GM23338 (cell line): ENCODE measurements around the gene FAM168A. TPM values are rescaled to one million over a fixed set of nuclear protein-coding genes. Genes with fewer than 3 reads are reported as not detected.
"Not testable (repeated sequence)": the region's sequence is repeated elsewhere in the genome, so short reads cannot be mapped to it uniquely, and the experiment has no call there.

Experiments used
- ATAC-seq: fragments of 200-7000 bp; cut with Tn5 transposase; 3 replicates; pipeline ENCODE4 v1.9.1; 2020
- DNase-seq: peaks from one replicate; pipeline ENCODE4 v3.0.0-alpha.2; 2015; ENCODE audit warnings: low spot score
- H2AFZ ChIP-seq: fragments of 200-600 bp; sonication (generic); 2 replicates; pipeline ENCODE4 v1.8.0; 2016; ENCODE audit warnings: antibody characterized with exemption, mild to moderate bottlenecking, moderate library complexity
- H3F3A ChIP-seq: fragments of 200-600 bp; sonication (generic); replicated peaks from 2 replicates; pipeline ENCODE4 v1.8.0; 2017; ENCODE audit warnings: antibody characterized with exemption, mixed run types, low read depth
- H3K27ac ChIP-seq: fragments of 200-600 bp; sonication (generic); 2 replicates; pipeline ENCODE4 v1.6.1; 2016; ENCODE audit warnings: low read depth
- H3K27me3 ChIP-seq: fragments of 200-600 bp; sonication (generic); 2 replicates; pipeline ENCODE4 v1.8.0; 2016; ENCODE audit warnings: mild to moderate bottlenecking, mixed run types, moderate library complexity; ENCODE audit not compliant: insufficient read depth
- H3K36me3 ChIP-seq: fragments of 200-600 bp; sonication (generic); 2 replicates; pipeline ENCODE4 v1.8.0; 2016; ENCODE audit warnings: mild to moderate bottlenecking; ENCODE audit not compliant: insufficient read depth
- H3K4me1 ChIP-seq: fragments of 200-600 bp; sonication (generic); 2 replicates; pipeline ENCODE4 v1.8.0; 2016; ENCODE audit warnings: mild to moderate bottlenecking, moderate library complexity; ENCODE audit not compliant: insufficient read depth
- H3K4me2 ChIP-seq: fragments of 200-600 bp; sonication (generic); 2 replicates; pipeline ENCODE4 v1.7.1; 2017; ENCODE audit warnings: mixed run types
- H3K4me3 ChIP-seq: fragments of 200-600 bp; sonication (generic); 2 replicates; pipeline ENCODE4 v1.6.1; 2016; ENCODE audit warnings: mixed run types
- H3K79me2 ChIP-seq: fragments of 200-600 bp; sonication (generic); replicated peaks from 2 replicates; pipeline ENCODE4 v1.8.0; 2017; ENCODE audit warnings: mild to moderate bottlenecking; ENCODE audit not compliant: insufficient read depth
- H3K9me2 ChIP-seq: fragments of 200-600 bp; sonication (generic); 2 replicates; pipeline ENCODE4 v1.8.0; 2017; ENCODE audit not compliant: insufficient read depth
- H4K20me1 ChIP-seq: fragments of 200-600 bp; sonication (generic); replicated peaks from 2 replicates; pipeline ENCODE4 v1.8.0; 2017; ENCODE audit warnings: mild to moderate bottlenecking; ENCODE audit not compliant: insufficient read depth
- H3K27ac Mint-ChIP-seq: 2 replicates; pipeline ENCODE4 v1.8.0; 2020; ENCODE audit warnings: inconsistent platforms, mild to moderate bottlenecking, moderate library complexity, mixed read lengths
- H3K27me3 Mint-ChIP-seq: 3 replicates; pipeline ENCODE4 v1.8.0; 2022; ENCODE audit warnings: low read depth, mild to moderate bottlenecking, moderate library complexity, mixed read lengths, inconsistent platforms; ENCODE audit not compliant: insufficient read depth, poor library complexity
- H3K36me3 Mint-ChIP-seq: 3 replicates; pipeline ENCODE4 v1.8.0; 2021; ENCODE audit warnings: low read depth, mild to moderate bottlenecking, inconsistent platforms, moderate library complexity, mixed read lengths
- H3K4me1 Mint-ChIP-seq: 3 replicates; pipeline ENCODE4 v1.8.0; 2020; ENCODE audit warnings: mild to moderate bottlenecking, inconsistent platforms, mixed read lengths
- H3K4me3 Mint-ChIP-seq: 3 replicates; pipeline ENCODE4 v1.8.0; 2021; ENCODE audit warnings: moderate library complexity, mild to moderate bottlenecking, inconsistent platforms, mixed read lengths
- H3K9me3 Mint-ChIP-seq: 3 replicates; pipeline ENCODE4 v1.8.0; 2020; ENCODE audit warnings: moderate library complexity, mild to moderate bottlenecking, inconsistent platforms, mixed read lengths
- CREB1 ChIP-seq: fragments of 250-450 bp; sonication (Bioruptor Pico); IDR thresholded peaks from 2 replicates; pipeline ENCODE4 v1.5.0; 2020; ENCODE audit warnings: low read depth, mild to moderate bottlenecking, moderate library complexity
- EZH2 ChIP-seq: fragments of 200-600 bp; sonication (generic); IDR thresholded peaks from one replicate; pipeline ENCODE4 v1.8.0; 2017; ENCODE audit warnings: antibody characterized with exemption, mild to moderate bottlenecking, low read depth; ENCODE audit not compliant: unreplicated experiment
- EZH2phosphoT487 ChIP-seq: fragments of 200-600 bp; sonication (generic); IDR thresholded peaks from one replicate; pipeline ENCODE4 v1.8.1; 2018; ENCODE audit warnings: antibody characterized with exemption; ENCODE audit not compliant: unreplicated experiment
- NANOG ChIP-seq: IDR thresholded peaks from 2 replicates; pipeline ENCODE4 v1.6.1; 2016; ENCODE audit warnings: antibody characterized with exemption, borderline replicate concordance
- STAT1 ChIP-seq: IDR thresholded peaks from one replicate; pipeline ENCODE4 v1.6.1; 2016; ENCODE audit warnings: antibody characterized with exemption; ENCODE audit not compliant: unreplicated experiment
- polyA plus RNA-seq: library from polyadenylated mRNA; unstranded; fragments of >200 nt; fragmentation: Nextera tagmentation; extraction: Ambion mirVana; gene quantifications from 2 replicates; pipeline ENCODE4 v1.2.1, GENCODE V29; 2016
- total RNA-seq: library from RNA; depleted of rRNA; stranded (reverse); fragments of >200 nt; shearing (Covaris generic); gene quantifications from 2 replicates; pipeline ENCODE4 v1.2.3, GENCODE V29; 2014
- TF ChIP-seq, protein P1 (sequence below): fragments of 250-450 bp; sonication (Bioruptor Pico); IDR thresholded peaks from 2 replicates; pipeline ENCODE4 v1.5.0; 2020; ENCODE audit warnings: mild to moderate bottlenecking, moderate library complexity
- TF ChIP-seq, protein P2 (sequence below): IDR thresholded peaks from one replicate; pipeline ENCODE4 v1.6.1; 2018; ENCODE audit warnings: antibody characterized with exemption; ENCODE audit not compliant: unreplicated experiment
- TF ChIP-seq, protein P3 (sequence below): IDR thresholded peaks from 2 replicates; pipeline ENCODE4 v1.6.1; 2016; ENCODE audit warnings: antibody characterized with exemption

The FAM168A gene
- total and polyA plus RNA-seq, 2 experiments from 2014 or later: 8.0 to 20.3 TPM

DNA sequence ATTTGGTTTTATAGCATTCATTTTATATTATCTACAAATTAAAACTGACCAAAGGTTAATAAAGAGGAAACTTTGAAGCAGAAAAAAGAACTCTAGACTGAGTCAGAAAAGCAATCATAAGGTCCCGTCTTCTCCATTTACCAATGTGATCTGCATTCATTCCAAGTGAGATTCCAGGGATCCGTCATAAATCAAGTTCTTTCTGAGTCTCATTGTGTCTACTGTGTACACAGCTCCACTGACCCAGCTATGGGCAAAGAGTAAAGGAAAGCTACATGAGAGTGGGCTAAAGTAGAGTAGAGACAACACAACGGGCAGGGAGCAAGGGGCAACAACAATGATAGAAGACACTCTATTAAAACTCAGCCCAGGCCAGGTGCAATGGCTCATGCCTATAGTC lies 15.3 kb downstream of the FAM168A start (continued):
- TF ChIP-seq, protein P1, sequence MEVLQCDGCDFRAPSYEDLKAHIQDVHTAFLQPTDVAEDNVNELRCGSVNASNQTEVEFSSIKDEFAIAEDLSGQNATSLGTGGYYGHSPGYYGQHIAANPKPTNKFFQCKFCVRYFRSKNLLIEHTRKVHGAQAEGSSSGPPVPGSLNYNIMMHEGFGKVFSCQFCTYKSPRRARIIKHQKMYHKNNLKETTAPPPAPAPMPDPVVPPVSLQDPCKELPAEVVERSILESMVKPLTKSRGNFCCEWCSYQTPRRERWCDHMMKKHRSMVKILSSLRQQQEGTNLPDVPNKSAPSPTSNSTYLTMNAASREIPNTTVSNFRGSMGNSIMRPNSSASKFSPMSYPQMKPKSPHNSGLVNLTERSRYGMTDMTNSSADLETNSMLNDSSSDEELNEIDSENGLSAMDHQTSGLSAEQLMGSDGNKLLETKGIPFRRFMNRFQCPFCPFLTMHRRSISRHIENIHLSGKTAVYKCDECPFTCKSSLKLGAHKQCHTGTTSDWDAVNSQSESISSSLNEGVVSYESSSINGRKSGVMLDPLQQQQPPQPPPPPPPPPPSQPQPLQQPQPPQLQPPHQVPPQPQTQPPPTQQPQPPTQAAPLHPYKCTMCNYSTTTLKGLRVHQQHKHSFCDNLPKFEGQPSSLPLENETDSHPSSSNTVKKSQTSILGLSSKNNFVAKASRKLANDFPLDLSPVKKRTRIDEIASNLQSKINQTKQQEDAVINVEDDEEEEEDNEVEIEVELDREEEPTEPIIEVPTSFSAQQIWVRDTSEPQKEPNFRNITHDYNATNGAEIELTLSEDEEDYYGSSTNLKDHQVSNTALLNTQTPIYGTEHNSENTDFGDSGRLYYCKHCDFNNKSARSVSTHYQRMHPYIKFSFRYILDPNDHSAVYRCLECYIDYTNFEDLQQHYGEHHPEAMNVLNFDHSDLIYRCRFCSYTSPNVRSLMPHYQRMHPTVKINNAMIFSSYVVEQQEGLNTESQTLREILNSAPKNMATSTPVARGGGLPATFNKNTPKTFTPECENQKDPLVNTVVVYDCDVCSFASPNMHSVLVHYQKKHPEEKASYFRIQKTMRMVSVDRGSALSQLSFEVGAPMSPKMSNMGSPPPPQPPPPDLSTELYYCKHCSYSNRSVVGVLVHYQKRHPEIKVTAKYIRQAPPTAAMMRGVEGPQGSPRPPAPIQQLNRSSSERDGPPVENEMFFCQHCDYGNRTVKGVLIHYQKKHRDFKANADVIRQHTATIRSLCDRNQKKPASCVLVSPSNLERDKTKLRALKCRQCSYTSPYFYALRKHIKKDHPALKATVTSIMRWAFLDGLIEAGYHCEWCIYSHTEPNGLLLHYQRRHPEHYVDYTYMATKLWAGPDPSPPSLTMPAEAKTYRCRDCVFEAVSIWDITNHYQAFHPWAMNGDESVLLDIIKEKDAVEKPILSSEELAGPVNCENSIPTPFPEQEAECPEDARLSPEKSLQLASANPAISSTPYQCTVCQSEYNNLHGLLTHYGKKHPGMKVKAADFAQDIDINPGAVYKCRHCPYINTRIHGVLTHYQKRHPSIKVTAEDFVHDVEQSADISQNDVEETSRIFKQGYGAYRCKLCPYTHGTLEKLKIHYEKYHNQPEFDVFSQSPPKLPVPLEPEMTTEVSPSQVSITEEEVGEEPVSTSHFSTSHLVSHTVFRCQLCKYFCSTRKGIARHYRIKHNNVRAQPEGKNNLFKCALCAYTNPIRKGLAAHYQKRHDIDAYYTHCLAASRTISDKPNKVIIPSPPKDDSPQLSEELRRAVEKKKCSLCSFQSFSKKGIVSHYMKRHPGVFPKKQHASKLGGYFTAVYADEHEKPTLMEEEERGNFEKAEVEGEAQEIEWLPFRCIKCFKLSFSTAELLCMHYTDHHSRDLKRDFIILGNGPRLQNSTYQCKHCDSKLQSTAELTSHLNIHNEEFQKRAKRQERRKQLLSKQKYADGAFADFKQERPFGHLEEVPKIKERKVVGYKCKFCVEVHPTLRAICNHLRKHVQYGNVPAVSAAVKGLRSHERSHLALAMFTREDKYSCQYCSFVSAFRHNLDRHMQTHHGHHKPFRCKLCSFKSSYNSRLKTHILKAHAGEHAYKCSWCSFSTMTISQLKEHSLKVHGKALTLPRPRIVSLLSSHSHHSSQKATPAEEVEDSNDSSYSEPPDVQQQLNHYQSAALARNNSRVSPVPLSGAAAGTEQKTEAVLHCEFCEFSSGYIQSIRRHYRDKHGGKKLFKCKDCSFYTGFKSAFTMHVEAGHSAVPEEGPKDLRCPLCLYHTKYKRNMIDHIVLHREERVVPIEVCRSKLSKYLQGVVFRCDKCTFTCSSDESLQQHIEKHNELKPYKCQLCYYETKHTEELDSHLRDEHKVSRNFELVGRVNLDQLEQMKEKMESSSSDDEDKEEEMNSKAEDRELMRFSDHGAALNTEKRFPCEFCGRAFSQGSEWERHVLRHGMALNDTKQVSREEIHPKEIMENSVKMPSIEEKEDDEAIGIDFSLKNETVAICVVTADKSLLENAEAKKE (CRISPR knock-in tag): no peak

DNA sequence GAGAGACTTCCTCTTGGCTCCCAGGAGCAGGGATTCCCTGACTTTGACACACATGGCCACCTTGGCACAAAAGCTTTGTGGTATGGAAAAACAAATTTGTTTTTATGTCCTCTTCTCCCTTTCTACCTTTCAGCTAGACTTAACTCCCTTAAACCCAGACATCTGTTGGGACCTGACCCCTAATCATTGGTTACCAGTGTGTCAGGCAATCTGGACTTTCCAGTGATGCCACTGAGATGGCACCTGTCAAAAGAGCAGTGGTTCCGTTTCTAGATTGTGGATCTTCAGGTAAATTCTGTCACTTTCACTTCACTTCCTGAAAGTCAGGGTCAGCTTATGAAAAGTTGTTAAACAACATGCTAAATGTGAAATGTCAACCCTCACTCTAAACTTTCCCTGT lies 17.2 kb downstream of the FAM168A start:
- not testable (repeated sequence) for ATAC-seq, DNase-seq, H3K27me3 Mint-ChIP-seq, H3K27ac Mint-ChIP-seq, H3F3A ChIP-seq, H2AFZ ChIP-seq, H3K4me3 Mint-ChIP-seq, H3K4me3 ChIP-seq, H3K4me2 ChIP-seq, H3K27me3 ChIP-seq, H3K27ac ChIP-seq, H3K36me3 ChIP-seq, H3K9me3 Mint-ChIP-seq, H3K9me2 ChIP-seq, H3K36me3 Mint-ChIP-seq
- H3K4me1 ChIP-seq: peaks cover 29% of the 10 kb centered on the region
- peaks cover 13% of the 10 kb centered on the region for H4K20me1 ChIP-seq
- peaks cover 14% of the 10 kb centered on the region; the same call in 2 of the 3 replicates for H3K4me1 Mint-ChIP-seq
- peaks cover 59% of the 10 kb centered on the region for H3K79me2 ChIP-seq

DNA sequence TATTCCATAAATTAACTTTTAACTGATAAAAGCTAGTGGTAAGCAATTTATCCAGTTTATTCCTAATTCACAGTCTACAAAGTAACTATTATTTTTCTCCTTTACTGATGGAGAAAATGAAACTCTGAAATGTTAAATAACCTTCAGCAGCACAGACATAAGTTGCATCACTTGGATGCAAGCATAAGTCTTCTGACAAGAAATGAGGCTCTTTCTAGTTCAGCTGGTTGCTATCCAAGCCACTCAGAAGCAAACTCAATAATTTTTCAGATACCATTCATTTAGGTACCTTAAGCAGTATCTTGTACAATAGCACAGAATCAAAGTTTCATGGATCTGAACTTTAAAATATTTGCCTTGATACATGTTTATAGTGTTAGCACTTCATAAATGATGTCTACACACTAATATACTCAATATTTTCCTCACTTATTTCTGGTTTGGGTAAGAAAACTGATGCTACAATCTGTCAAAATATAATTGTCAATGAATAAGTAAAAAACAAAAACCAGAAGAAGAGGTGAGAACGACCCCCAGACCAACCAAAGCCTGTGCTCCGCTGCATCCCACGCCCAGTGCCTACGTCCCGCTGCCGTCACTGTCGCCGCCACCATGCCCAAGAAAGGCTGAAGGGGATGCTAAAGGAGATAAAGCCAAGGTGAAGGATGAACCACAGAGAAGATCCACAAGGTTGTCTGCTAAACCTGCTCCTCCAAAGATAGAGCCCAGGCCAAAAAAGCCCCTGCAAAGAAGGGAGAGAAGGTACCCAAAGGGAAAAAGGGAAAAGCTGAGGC lies 18.1 kb downstream of the FAM168A start:
- Mint-ChIP-seq H3K27me3 (no peaks in the 10 kb centered on the region), H3K27ac (no peak overlapping the region), H3K36me3 (peaks cover 3% of the 10 kb centered on the region; the same call in 1 of the 3 replicates), H3K4me3 (no peak overlapping the region), H3K9me3 (no peaks in the 10 kb centered on the region), H3K4me1 (peaks cover 14% of the 10 kb centered on the region; the same call in 2 of the 3 replicates)
- Histone ChIP-seq H3F3A (no peaks in the 10 kb centered on the region), H2AFZ (no peak overlapping the region), H3K36me3 (no peaks in the 10 kb centered on the region; the same call in none of the 2 replicates), H3K4me2 (no peak overlapping the region), H3K4me1 (peaks cover 29% of the 10 kb centered on the region), H4K20me1 (peaks cover 14% of the 10 kb centered on the region), H3K27ac (no peak overlapping the region), H3K9me2 (0 out of 2 replicates have a peak, but pooled peaks cover 3% of the 10 kb centered on the region), H3K4me3 (no peak overlapping the region), H3K27me3 (no peaks in the 10 kb centered on the region), H3K79me2 (peaks cover 59% of the 10 kb centered on the region)
- DNase-seq (no peak), ATAC-seq (no peak)
- TF ChIP-seq STAT1 (no peak), EZH2phosphoT487 (no peak), CREB1 (no peak), NANOG (no peak), EZH2 (no peak)
- TF ChIP-seq, protein P2, sequence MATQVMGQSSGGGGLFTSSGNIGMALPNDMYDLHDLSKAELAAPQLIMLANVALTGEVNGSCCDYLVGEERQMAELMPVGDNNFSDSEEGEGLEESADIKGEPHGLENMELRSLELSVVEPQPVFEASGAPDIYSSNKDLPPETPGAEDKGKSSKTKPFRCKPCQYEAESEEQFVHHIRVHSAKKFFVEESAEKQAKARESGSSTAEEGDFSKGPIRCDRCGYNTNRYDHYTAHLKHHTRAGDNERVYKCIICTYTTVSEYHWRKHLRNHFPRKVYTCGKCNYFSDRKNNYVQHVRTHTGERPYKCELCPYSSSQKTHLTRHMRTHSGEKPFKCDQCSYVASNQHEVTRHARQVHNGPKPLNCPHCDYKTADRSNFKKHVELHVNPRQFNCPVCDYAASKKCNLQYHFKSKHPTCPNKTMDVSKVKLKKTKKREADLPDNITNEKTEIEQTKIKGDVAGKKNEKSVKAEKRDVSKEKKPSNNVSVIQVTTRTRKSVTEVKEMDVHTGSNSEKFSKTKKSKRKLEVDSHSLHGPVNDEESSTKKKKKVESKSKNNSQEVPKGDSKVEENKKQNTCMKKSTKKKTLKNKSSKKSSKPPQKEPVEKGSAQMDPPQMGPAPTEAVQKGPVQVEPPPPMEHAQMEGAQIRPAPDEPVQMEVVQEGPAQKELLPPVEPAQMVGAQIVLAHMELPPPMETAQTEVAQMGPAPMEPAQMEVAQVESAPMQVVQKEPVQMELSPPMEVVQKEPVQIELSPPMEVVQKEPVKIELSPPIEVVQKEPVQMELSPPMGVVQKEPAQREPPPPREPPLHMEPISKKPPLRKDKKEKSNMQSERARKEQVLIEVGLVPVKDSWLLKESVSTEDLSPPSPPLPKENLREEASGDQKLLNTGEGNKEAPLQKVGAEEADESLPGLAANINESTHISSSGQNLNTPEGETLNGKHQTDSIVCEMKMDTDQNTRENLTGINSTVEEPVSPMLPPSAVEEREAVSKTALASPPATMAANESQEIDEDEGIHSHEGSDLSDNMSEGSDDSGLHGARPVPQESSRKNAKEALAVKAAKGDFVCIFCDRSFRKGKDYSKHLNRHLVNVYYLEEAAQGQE: no peak
- TF ChIP-seq, protein P3, sequence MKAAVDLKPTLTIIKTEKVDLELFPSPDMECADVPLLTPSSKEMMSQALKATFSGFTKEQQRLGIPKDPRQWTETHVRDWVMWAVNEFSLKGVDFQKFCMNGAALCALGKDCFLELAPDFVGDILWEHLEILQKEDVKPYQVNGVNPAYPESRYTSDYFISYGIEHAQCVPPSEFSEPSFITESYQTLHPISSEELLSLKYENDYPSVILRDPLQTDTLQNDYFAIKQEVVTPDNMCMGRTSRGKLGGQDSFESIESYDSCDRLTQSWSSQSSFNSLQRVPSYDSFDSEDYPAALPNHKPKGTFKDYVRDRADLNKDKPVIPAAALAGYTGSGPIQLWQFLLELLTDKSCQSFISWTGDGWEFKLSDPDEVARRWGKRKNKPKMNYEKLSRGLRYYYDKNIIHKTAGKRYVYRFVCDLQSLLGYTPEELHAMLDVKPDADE: no peak
